Psoas muscle (tissue), 8 donors: ENCODE data around the gene STARD10. TPM values are rescaled to one million over a fixed set of nuclear protein-coding genes. Genes with fewer than 3 reads are reported as not detected.

ENCODE experiments used
- ATAC-seq, 4 donors: fragments of 200-7000 bp; cut with Tn5 transposase; one replicate each; pipeline ENCODE4 v1.9.1; 2020; ENCODE audit warnings: moderate library complexity in 3 of 4, mild to moderate bottlenecking in 2 of 4
- DNase-seq, 2 donors: peaks; one replicate each; pipeline ENCODE4 v3.0.0-alpha.2; 2020
- H3K27ac ChIP-seq: fragments of 200-600 bp; one replicate; pipeline ENCODE4 v1.8.0; 2022
- H3K27me3 ChIP-seq, 3 donors: fragments of 200-600 bp in 1 of 3; one replicate each; pipeline versions ENCODE4 v1.6.1 to v1.8.0; 2013 to 2022; ENCODE audit warnings: low read length in 2 of 3, mild to moderate bottlenecking in 2 of 3, moderate library complexity in 1 of 3; ENCODE audit not compliant: insufficient read depth in 3 of 3
- H3K36me3 ChIP-seq, 2 donors: fragments of 200-600 bp in 1 of 2; one replicate each; pipeline versions ENCODE4 v1.6.1 to v1.8.0; 2013 to 2022; ENCODE audit warnings: low read depth in 1 of 2, mild to moderate bottlenecking in 1 of 2, moderate library complexity in 1 of 2; ENCODE audit not compliant: insufficient read depth in 1 of 2
- H3K4me1 ChIP-seq: fragments of 200-600 bp; one replicate; pipeline ENCODE4 v1.8.0; 2022
- H3K4me3 ChIP-seq: fragments of 200-600 bp; one replicate; pipeline ENCODE4 v1.8.0; 2022; ENCODE audit warnings: mild to moderate bottlenecking
- H3K9me3 ChIP-seq: fragments of 200-600 bp; one replicate; pipeline ENCODE4 v1.8.0; 2022
- CTCF ChIP-seq: fragments of 200-600 bp; IDR thresholded peaks from one replicate; pipeline ENCODE4 v1.8.0; 2022; ENCODE audit warnings: antibody characterized with exemption
- WGBS, 3 donors: extraction: QIAGEN DNeasy Blood & Tissue Kit; methylation state at CpG; one replicate each; pipeline versions ENCODE4 v1.1.6 to v1.1.7; 2013; 5-methylcytosine and 5-hydroxymethylcytosine counted together
- intact Hi-C, 2 donors: fragments of 100-400 bp; cut with DNase I; formaldehyde crosslinking; loops; one replicate each; pipeline versions ENCODE4 v1.11.0 to v1.14.2; 2022
- polyA plus RNA-seq, 3 donors: library from polyadenylated mRNA; stranded (reverse); fragments of 200-250 nt; gene quantifications; one replicate each; pipeline ENCODE4 v1.2.3, GENCODE V29; 2013
- total RNA-seq, 4 donors: library from RNA; stranded (reverse); fragmentation: NEBNext Ultra II Directional in 2 of 4; extraction: Animal tissue kit (Norgen Biotek cat#: 25700) in 2 of 4; gene quantifications; one replicate each; pipeline versions ENCODE4 v1.2.1 to v1.2.4, GENCODE V29; 2021 to 2023
- donor health status: healthy with polysubstance abuse.
- donor health status: DM: no; HTN: no; CAD: no; lungs with moderate emphysema.
- donor health status: Bipolar disorder and iron deficiency.
- donor health status: healthy.
- donor health status: DM: yes; HTN: yes; CAD: no.
- donor health status: DM: no; HTN: no; CAD: no.
- donor health status: DM: no; HTN: no; CAD: no.
- donor health status: DM: yes; HTN: yes; CAD: no.

Gene STARD10
- total and polyA plus RNA-seq, 7 donors: 18.6 to 99.9 (median 57.3) TPM

DNA sequence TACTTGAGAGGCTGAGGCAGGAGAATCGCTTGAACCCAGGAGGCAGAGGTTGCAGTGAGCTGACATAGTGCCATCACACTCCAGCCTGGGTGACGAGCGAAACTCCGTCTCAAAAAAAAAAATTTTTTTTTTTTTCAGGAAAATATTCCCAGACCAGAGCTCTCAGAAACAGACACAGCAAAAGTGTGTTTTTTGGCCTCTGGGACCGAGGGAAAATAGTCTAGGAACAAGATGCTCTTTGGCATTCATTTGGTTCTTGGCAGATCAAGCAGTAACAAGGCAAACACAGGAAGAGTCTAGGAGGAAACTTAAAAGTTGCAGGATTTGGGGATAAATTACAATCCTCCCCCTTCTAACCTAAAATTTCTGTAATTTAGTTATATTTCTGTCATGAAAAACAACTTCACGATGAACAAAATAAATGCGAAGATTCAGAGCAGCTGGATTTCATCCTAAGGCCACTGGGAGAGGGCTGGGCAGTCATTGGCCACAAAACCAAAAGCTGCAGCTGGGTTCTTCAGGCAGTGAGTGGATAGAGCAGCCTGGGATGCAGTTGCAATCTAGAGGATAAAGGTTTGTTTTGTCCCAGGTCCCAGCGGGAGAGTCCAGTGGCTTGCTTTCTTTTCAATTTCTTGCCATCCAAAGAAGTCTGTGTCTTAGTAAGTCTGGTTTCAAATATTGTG lies 40.1 kb upstream of the STARD10 start:
- intact Hi-C loops: loop anchor here (5.0 kb wide), 2 partner anchors 403 to 453 kb away; no protein-coding TSS in a partner anchor

DNA sequence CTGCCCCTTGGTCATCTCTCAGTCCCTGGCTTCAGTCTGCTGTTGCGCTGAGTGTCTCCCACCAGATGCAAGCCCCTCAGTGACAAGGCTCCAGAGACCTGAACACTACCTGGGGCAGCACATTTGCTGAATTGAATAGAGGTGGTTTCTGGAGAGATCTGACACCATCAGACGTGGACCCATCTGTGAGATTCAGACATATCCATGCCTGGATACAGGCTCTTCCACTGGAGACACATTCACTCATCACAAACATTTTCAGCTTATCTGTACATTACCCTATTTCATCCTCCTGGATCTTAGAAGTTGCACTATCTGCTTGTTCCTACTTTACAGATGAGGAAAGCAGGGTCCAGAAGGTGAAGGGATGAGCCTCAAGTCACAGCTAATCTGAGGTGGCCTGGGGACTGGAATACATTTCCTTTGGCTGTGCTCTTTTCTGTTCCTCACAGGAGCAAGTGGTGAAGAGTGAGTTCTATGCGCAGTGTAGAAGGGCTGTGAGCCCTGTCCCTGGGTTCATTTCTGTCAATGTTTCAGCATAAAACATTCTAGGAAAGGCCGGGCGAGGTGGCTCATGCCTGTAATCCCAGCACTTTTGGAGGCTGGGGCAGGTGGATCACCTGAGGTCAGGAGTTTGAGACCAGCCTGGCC lies 39.4 kb upstream of the STARD10 start:
- intact Hi-C loops: loop anchor here (5.0 kb wide), 2 partner anchors 404 to 454 kb away; no protein-coding TSS in a partner anchor
- Histone ChIP-seq H3K4me3 (no peak overlapping the region), H3K36me3 (peaks cover 0 to 5% of the 10 kb centered on the region in 2 donors), H3K4me1 (peaks cover 14% of the 10 kb centered on the region), H3K9me3 (no peaks in the 10 kb centered on the region), H3K27me3 (no peaks in the 10 kb centered on the region), H3K27ac (peak overlapping the region; percentile 72)
- WGBS, 3 donors: 92 to 95% (median 94%) methylated on average over 5 of the region's 5 CpGs
- no peak for ATAC-seq
- no peak for DNase-seq
- no peak for TF ChIP-seq CTCF

More for the DNA sequence above, 40.1 kb upstream of the STARD10 start:
- peak in 1 of 4 donors; percentile 21 for ATAC-seq
- H3K4me3 ChIP-seq: no peak overlapping the region
- H3K36me3 ChIP-seq: peaks cover under 1 to 13% of the 10 kb centered on the region in 2 donors
- no peaks in the 10 kb centered on the region for H3K27me3 ChIP-seq
- TF ChIP-seq CTCF: no peak
- peak overlapping the region; percentile 72 for H3K27ac ChIP-seq
- peaks cover 14% of the 10 kb centered on the region for H3K4me1 ChIP-seq
- no peaks in the 10 kb centered on the region for H3K9me3 ChIP-seq
- no peak for DNase-seq
- WGBS, 3 donors: 44 to 51% (median 50%) methylated on average over 8 of the region's 8 CpGs

GRCh38 chr11:72832301-72833082 lies 38.6 kb upstream of the STARD10 start:
- Histone ChIP-seq H3K27ac (peak overlapping the region; percentile 72), H3K4me3 (no peak overlapping the region), H3K4me1 (peaks cover 14% of the 10 kb centered on the region), H3K36me3 (no peaks in the 10 kb centered on the region), H3K27me3 (no peaks in the 10 kb centered on the region), H3K9me3 (no peaks in the 10 kb centered on the region)
- no peak for TF ChIP-seq CTCF
- no peak for DNase-seq
- no peak for ATAC-seq
- intact Hi-C loops: loop anchor here (5.0 kb wide), 2 partner anchors 405 to 455 kb away; no protein-coding TSS in a partner anchor
- WGBS, 3 donors: 72 to 75% (median 73%) methylated on average over 9 of the region's 9 CpGs

DNA sequence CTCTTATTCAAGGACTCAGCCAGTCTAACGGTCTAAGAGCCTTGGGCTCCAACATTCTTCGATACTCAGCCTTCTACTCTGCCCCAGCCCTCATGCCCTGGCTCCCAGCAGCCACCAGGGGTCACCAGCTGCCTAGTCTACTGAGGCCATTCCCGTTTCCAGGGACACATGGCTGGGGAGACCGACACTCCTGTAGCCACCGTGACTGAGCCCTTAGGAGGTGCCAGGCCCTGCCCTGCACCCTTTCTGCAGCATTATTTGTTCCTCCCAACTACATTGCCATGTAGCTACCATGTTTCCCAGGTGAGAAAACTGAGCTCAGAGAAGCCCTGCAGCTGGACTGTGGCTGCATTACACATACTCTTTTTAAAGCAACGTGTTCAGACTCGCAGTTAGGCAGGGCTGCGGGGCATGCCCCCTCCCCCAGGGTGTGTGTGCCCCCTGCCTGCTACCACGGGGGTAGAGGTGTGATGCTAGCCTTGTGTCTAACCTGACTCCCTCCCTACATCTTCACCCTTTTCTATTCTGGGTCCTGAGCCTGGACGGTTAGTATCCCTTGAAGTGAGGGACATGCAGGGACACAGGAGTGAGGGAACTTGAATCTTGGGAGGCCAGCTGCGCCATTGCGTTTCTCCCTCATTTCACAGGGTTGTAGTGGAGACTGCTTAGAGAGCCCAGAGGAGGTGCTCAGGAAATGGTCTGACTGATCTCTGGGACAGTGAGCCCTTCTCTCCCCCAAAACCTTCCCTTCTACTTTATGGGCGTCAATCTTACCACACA lies 37.9 kb upstream of the STARD10 start:
- Histone ChIP-seq H3K27ac (peak overlapping the region; percentile 72), H3K4me3 (no peak overlapping the region), H3K4me1 (peaks cover 14% of the 10 kb centered on the region), H3K27me3 (no peaks in the 10 kb centered on the region), H3K9me3 (no peaks in the 10 kb centered on the region), H3K36me3 (no peaks in the 10 kb centered on the region)
- TF ChIP-seq CTCF: peak; percentile 90
- WGBS, 3 donors: 21 to 35% (median 34%) methylated on average over 13 of the region's 13 CpGs
- ATAC-seq (peak; percentile 90 to 92 (median 92)), DNase-seq (peak; percentile 84 to 91)
- intact Hi-C loops: loop anchor here (1.0 to 5.0 kb wide), 3 partner anchors 347 to 456 kb away; no protein-coding TSS in a partner anchor
